ENCODE data around the gene SCAF4.

SCAF4 gene, protein sequence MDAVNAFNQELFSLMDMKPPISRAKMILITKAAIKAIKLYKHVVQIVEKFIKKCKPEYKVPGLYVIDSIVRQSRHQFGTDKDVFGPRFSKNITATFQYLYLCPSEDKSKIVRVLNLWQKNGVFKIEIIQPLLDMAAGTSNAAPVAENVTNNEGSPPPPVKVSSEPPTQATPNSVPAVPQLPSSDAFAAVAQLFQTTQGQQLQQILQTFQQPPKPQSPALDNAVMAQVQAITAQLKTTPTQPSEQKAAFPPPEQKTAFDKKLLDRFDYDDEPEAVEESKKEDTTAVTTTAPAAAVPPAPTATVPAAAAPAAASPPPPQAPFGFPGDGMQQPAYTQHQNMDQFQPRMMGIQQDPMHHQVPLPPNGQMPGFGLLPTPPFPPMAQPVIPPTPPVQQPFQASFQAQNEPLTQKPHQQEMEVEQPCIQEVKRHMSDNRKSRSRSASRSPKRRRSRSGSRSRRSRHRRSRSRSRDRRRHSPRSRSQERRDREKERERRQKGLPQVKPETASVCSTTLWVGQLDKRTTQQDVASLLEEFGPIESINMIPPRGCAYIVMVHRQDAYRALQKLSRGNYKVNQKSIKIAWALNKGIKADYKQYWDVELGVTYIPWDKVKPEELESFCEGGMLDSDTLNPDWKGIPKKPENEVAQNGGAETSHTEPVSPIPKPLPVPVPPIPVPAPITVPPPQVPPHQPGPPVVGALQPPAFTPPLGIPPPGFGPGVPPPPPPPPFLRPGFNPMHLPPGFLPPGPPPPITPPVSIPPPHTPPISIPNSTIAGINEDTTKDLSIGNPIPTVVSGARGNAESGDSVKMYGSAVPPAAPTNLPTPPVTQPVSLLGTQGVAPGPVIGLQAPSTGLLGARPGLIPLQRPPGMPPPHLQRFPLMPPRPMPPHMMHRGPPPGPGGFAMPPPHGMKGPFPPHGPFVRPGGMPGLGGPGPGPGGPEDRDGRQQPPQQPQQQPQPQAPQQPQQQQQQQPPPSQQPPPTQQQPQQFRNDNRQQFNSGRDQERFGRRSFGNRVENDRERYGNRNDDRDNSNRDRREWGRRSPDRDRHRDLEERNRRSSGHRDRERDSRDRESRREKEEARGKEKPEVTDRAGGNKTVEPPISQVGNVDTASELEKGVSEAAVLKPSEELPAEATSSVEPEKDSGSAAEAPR

GRCh38 chr21:31731857-31732596 is at the start of gene SCAF4:
Gene SCAF4 (minus strand): TSS chr21:31732118. CDS start chr21:31731692, 426 bp downstream.
- TF ChIP-seq CTCF (IDR thresholded peaks at IDR 0.05; ENCODE audit: borderline replicate concordance, insufficient read depth, low read depth, low read length) = no peak
- H3K4me3 ChIP-seq (ENCODE audit: low read depth, low read length) = peak within 1 kb of the TSS; percentile 91

DNA sequence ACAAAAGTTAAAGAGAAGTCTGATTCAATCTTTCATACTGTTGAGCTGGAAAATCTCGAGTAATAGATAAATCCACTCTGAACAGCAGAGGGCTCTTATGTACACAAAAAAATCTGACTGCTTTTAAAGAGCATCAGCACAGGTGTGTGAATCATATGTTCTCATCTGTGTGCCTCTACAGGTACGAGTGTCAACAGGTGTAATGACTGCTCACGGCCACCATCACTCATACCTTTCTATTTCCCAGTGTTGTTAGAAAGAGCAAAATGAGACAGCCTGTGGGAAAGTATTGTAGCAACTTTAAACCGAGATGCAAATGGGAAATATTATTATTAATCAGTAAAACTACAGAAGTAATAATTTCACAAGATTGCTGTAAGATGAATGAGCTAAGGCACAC is 49.0 kb upstream of the SCAF4 start:
- no peak overlapping the region for H3K4me3 ChIP-seq (ENCODE audit: low read depth, low read length)
- no peak for TF ChIP-seq CTCF (IDR thresholded peaks at IDR 0.05; ENCODE audit: borderline replicate concordance, insufficient read depth, low read depth, low read length)

DNA sequence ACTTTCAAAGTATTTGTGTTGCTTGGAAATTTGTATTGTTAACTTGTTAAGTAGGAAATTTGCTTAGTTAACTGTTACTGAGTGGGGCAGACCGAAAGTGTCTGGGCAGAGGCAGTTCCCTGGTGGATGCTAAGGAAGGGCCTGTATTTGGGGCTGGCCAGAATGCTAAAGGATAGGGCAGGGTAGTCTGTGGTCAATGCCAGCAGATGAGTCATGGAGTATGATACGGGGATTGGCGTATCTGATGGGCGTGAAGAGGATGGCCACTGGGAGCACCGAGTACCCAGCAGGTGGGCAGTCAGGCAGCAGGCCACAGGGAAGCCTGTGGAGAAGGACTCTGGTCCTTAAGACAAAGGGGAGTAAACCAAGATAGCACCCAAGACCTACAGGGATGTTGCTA is 46.6 kb upstream of the SCAF4 start:
- no peak overlapping the region for H3K4me3 ChIP-seq (ENCODE audit: low read depth, low read length)
- no peak for TF ChIP-seq CTCF (IDR thresholded peaks at IDR 0.05; ENCODE audit: borderline replicate concordance, insufficient read depth, low read depth, low read length)

- TF ChIP-seq CTCF (IDR thresholded peaks at IDR 0.05; ENCODE audit: borderline replicate concordance, insufficient read depth, low read depth, low read length) = no peak
- H3K4me3 ChIP-seq (ENCODE audit: low read depth, low read length) = no peak overlapping the region
Observed at GRCh38 chr21:31777857-31778256, 45.9 kb upstream of the SCAF4 start.

DNA sequence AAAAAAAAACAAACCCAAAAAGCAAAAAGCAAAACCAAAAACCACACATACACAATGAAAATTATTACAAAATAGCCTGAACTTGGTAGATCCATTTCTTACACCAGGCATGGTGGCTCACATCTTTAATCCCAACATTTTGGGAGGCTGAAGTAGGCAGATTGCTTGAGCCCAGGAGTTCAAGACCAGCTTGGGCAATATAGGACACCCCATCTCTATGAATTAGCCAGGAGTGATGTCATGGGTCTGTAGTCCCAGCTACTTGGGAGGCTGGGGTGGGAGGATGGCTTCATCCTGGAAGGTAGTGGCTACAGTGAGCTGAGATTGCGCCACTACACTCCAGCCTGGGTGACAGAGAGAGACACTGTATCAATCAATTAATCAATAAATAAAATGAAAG is 42.1 kb upstream of the SCAF4 start:
- no peak overlapping the region for H3K4me3 ChIP-seq (ENCODE audit: low read depth, low read length)
- TF ChIP-seq CTCF (IDR thresholded peaks at IDR 0.05; ENCODE audit: borderline replicate concordance, insufficient read depth, low read depth, low read length) = no peak

- no peak overlapping the region for H3K4me3 ChIP-seq (ENCODE audit: low read depth, low read length)
- no peak for TF ChIP-seq CTCF (IDR thresholded peaks at IDR 0.05; ENCODE audit: borderline replicate concordance, insufficient read depth, low read depth, low read length)
Observed at GRCh38 chr21:31772674-31773555, 41.0 kb upstream of the SCAF4 start.

Measured in GM12875 (cell line).